Upper lobe of left lung (tissue), 6 donors: ENCODE data around the gene PPP2R2D. TPM values are rescaled to one million over a fixed set of nuclear protein-coding genes. Genes with fewer than 3 reads are reported as not detected.
"Not testable (repeated sequence)": the region's sequence is repeated elsewhere in the genome, so short reads cannot be mapped to it uniquely, and the experiment has no call there.

ENCODE experiments used
- ATAC-seq, 2 donors: fragments of 200-7000 bp; cut with Tn5 transposase; one replicate each; pipeline ENCODE4 v1.9.1; 2022; ENCODE audit warnings: mild to moderate bottlenecking in 2 of 2, moderate library complexity in 2 of 2; ENCODE audit not compliant: low FRiP score in 2 of 2
- DNase-seq, 2 donors: peaks; one replicate each; pipeline ENCODE4 v3.0.0-alpha.2; 2019 to 2020
- H3K27ac ChIP-seq, 4 donors: fragments of 200-600 bp; sonication (generic); one replicate each; pipeline ENCODE4 v1.5.1; 2016 to 2019
- H3K27me3 ChIP-seq, 4 donors: fragments of 200-600 bp; sonication (generic); one replicate each; pipeline ENCODE4 v1.5.1; 2017 to 2019
- H3K36me3 ChIP-seq, 4 donors: fragments of 200-600 bp; sonication (generic); one replicate each; pipeline ENCODE4 v1.5.1; 2016 to 2019
- H3K4me1 ChIP-seq, 4 donors: fragments of 200-600 bp; sonication (generic); one replicate each; pipeline ENCODE4 v1.5.1; 2018 to 2019
- H3K4me3 ChIP-seq, 4 donors: fragments of 200-600 bp; sonication (generic); one replicate each; pipeline ENCODE4 v1.5.1; 2017 to 2019; ENCODE audit warnings: mild to moderate bottlenecking in 2 of 4, moderate library complexity in 1 of 4
- H3K9me3 ChIP-seq, 4 donors: fragments of 200-600 bp; sonication (generic); one replicate each; pipeline ENCODE4 v1.5.1; 2018 to 2019
- EP300 ChIP-seq, 4 donors: sonication (generic); formaldehyde crosslinking; IDR thresholded peaks; one replicate each; pipeline ENCODE4 v1.5.1; 2017; ENCODE audit warnings: antibody characterized with exemption in 4 of 4, control low read depth in 2 of 4
- POLR2A ChIP-seq, 4 donors: fragments of 450-650 bp; IDR thresholded peaks; one replicate each; pipeline ENCODE4 v1.5.1; 2016 to 2017; ENCODE audit warnings: antibody characterized with exemption in 4 of 4, mild to moderate bottlenecking in 2 of 4
- POLR2AphosphoS5 ChIP-seq, 2 donors: sonication (generic); formaldehyde crosslinking; IDR thresholded peaks; one replicate each; pipeline ENCODE4 v1.5.1; 2017; ENCODE audit warnings: antibody characterized with exemption in 2 of 2
- WGBS, 2 donors: methylation state at CpG; one replicate each; pipeline ENCODE4 v1.1.5; 2017 to 2018; 5-methylcytosine and 5-hydroxymethylcytosine counted together
- total RNA-seq, 6 donors: library from RNA; depleted of rRNA in 4 of 6; stranded (reverse); fragments of >200 nt in 4 of 6; gene quantifications; one replicate each; pipeline versions ENCODE4 v1.1.0 to v1.2.1, GENCODE V29; 2016 to 2021
- TF ChIP-seq, protein P1 (sequence below), 6 experiments: fragments of 450-650 bp in 4 of 6; fragments of 200-600 bp in 2 of 6; sonication (generic) in 2 of 6; IDR thresholded peaks; one replicate each; pipeline ENCODE4 v1.5.1; 2016 to 2019; ENCODE audit warnings: antibody characterized with exemption in 6 of 6
- donor health status: DM: no; HTN: no; CAD: no; lungs with moderate emphysema.
- donor health status: DM: no; HTN: yes; CAD: no; lungs with severe emphysema.

PPP2R2D gene
- total RNA-seq, 6 donors from 2014 or later = 20.5 to 60.8 (median 28.7) TPM

DNA sequence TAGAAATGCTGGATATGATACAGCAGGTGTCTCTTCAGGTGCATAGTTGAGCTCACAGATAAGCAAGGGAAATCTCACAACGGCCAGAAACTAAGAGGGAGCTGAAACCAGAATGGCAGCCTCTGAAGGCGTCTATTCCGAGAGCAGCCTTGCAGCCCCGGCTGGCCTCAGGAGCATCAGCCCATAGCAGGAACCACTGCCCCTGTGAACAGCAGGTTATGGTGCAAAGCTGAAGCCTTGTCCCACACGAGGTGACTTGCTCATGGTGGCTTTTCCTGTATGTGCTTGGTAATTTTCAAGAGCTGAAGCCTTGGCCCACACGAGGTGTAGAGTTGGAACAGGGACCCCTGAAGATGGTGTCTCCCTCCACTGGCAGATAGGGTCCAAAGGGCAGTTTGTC lies 47.7 kb downstream of the PPP2R2D start:
- Histone ChIP-seq H3K4me3 (no peak overlapping the region), H3K27ac (no peak overlapping the region), H3K9me3 (no peaks in the 10 kb centered on the region), H3K4me1 (no peaks in the 10 kb centered on the region), H3K27me3 (no peaks in the 10 kb centered on the region), H3K36me3 (peaks cover 21 to 71% (median 56%) of the 10 kb centered on the region in 4 donors)
- TF ChIP-seq POLR2AphosphoS5 (IDR thresholded peaks at IDR 0.05) (no peak), POLR2A (IDR thresholded peaks at IDR 0.05) (no peak)
- WGBS, 2 donors = 93 to 97% methylated on average over 2 to 6 of the region's 6 CpGs
- DNase-seq (no peak), ATAC-seq (no peak)

DNA sequence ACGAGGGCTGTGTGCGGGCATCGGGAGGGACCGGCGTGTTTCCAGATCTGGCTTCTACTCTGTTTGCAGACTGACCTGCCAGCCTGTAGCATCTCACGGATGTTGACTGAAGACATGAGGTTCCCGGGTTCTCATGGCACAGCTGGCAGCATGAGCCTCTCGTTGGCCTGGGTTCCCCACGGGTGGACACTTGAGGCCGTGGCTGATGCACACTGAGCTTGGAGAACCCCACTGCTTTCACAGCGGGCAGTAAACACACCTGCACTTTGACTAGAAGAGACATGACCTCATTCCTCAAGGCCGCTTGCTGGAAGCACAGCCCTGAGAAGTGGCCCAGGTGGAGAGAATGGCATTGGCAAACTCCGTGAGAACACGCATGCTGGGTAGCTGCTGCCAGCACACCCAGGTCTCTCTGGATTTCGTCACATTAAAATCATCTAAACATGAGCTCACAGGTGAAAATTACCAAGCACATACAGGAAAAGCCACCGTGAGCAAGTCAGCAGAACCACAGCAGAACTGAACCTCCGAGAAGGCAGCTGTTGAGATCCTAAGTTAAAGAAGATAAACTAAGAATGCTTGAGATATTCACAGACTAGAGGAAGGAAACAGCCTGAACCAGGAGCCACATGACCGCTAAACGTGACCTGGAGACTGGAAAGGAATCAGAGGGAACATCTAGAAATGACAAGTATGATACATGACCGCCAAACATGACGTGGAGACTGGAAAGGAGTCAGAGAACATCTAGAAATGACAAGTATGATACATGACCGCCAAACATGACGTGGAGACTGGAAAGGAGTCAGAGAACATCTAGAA lies 48.4 kb downstream of the PPP2R2D start:
- no peak for TF ChIP-seq EP300 (IDR thresholded peaks at IDR 0.05)
- TF ChIP-seq, protein P1, sequence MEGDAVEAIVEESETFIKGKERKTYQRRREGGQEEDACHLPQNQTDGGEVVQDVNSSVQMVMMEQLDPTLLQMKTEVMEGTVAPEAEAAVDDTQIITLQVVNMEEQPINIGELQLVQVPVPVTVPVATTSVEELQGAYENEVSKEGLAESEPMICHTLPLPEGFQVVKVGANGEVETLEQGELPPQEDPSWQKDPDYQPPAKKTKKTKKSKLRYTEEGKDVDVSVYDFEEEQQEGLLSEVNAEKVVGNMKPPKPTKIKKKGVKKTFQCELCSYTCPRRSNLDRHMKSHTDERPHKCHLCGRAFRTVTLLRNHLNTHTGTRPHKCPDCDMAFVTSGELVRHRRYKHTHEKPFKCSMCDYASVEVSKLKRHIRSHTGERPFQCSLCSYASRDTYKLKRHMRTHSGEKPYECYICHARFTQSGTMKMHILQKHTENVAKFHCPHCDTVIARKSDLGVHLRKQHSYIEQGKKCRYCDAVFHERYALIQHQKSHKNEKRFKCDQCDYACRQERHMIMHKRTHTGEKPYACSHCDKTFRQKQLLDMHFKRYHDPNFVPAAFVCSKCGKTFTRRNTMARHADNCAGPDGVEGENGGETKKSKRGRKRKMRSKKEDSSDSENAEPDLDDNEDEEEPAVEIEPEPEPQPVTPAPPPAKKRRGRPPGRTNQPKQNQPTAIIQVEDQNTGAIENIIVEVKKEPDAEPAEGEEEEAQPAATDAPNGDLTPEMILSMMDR (IDR thresholded peaks at IDR 0.05) = no peak
- TF ChIP-seq POLR2A (IDR thresholded peaks at IDR 0.05) = no peak
- no peak for TF ChIP-seq POLR2AphosphoS5 (IDR thresholded peaks at IDR 0.05)
- Histone ChIP-seq H3K27ac (no peak overlapping the region), H3K4me1 (no peaks in the 10 kb centered on the region), H3K27me3 (no peaks in the 10 kb centered on the region), H3K4me3 (no peak overlapping the region), H3K9me3 (no peaks in the 10 kb centered on the region), H3K36me3 (peaks cover 21 to 77% (median 61%) of the 10 kb centered on the region in 4 donors)
- 97 to 98% methylated on average over 15 to 21 of the region's 23 CpGs for WGBS, 2 donors
- DNase-seq (no peak), ATAC-seq (no peak)

DNA sequence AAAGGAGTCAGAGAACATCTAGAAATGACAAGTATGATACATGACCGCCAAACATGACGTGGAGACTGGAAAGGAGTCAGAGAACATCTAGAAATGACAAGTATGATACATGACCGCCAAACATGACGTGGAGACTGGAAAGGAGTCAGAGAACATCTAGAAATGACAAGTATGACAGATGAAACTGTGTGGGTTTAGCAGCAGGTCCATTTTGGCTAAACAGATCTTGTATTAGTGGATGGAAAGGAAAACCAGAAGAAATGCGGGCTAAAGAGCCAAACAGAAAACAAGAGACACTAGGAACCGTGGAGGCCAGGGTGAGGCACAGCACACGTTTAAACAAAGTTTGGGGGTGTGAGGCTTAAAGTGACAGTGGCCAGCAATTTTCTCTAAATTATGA lies 49.1 kb downstream of the PPP2R2D start:
- ATAC-seq, H3K9me3 ChIP-seq, H3K4me3 ChIP-seq, DNase-seq, H3K27ac ChIP-seq, H3K4me1 ChIP-seq, H3K27me3 ChIP-seq: not testable (repeated sequence)
- H3K36me3 ChIP-seq = peaks cover 21 to 79% (median 65%) of the 10 kb centered on the region in 4 donors
- WGBS, 2 donors = 85 to 88% methylated on average over 5 of the region's 7 CpGs

DNA sequence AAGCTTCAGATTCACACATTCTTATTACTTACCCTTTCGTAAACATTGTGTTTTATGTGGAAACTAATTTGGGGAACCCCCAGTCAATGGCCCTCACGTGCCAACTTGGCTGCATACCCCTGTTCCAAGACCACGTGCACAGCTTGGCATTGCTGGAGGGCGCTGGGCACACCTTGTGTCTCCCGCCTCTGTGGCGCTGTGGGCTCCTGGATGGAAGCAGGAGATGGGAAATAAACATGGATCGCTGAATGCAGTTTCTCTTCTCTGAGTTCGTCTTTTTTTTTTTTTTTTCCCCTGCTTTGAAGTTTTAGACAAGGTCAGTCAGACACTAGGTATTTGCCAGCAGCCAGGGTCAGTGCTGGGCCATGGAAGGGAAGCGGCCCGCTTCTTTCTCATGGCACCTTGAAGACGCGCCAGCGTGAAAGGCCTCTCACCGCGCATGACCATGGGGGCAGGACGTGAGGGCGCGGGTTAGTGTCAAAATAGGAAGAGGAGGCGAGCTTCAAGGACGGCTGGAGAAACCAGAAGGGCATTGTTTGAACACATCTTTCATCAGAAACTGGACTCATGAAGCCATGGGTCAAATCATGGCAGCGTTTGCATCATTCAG lies 53.7 kb downstream of the PPP2R2D start:
- 91 to 92% methylated on average over 21 of the region's 21 CpGs for WGBS, 2 donors
- DNase-seq = no peak
- ATAC-seq = no peak
- Histone ChIP-seq H3K36me3 (peaks cover 13 to 73% (median 54%) of the 10 kb centered on the region in 4 donors), H3K27ac (no peak overlapping the region), H3K9me3 (no peaks in the 10 kb centered on the region), H3K27me3 (no peaks in the 10 kb centered on the region), H3K4me1 (no peaks in the 10 kb centered on the region), H3K4me3 (no peak overlapping the region)
- no peak for TF ChIP-seq POLR2AphosphoS5 (IDR thresholded peaks at IDR 0.05)
- TF ChIP-seq, protein P1 (IDR thresholded peaks at IDR 0.05) = no peak
- no peak for TF ChIP-seq EP300 (IDR thresholded peaks at IDR 0.05)
- no peak for TF ChIP-seq POLR2A (IDR thresholded peaks at IDR 0.05)

DNA sequence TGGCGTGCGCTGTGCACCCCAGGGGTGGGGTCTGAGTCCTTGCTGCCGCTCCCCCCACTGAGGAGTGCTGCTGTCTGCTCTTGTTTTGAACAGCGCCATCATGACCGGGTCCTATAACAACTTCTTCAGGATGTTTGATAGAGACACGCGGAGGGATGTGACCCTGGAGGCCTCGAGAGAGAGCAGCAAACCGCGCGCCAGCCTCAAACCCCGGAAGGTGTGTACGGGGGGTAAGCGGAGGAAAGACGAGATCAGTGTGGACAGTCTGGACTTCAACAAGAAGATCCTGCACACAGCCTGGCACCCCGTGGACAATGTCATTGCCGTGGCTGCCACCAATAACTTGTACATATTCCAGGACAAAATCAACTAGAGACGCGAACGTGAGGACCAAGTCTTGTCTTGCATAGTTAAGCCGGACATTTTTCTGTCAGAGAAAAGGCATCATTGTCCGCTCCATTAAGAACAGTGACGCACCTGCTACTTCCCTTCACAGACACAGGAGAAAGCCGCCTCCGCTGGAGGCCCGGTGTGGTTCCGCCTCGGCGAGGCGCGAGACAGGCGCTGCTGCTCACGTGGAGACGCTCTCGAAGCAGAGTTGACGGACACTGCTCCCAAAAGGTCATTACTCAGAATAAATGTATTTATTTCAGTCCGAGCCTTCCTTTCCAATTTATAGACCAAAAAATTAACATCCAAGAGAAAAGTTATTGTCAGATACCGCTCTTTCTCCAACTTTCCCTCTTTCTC lies 55.0 kb downstream of the PPP2R2D start:
- WGBS, 2 donors = 95 to 97% methylated on average over 38 of the region's 38 CpGs
- DNase-seq (peak in 1 of 2 donors; percentile 37), ATAC-seq (no peak)
- Histone ChIP-seq H3K4me1 (no peaks in the 10 kb centered on the region), H3K27ac (no peak overlapping the region), H3K27me3 (no peaks in the 10 kb centered on the region), H3K9me3 (no peaks in the 10 kb centered on the region), H3K36me3 (peaks cover 13 to 74% (median 51%) of the 10 kb centered on the region in 4 donors), H3K4me3 (no peak overlapping the region)
- TF ChIP-seq, protein P1 (IDR thresholded peaks at IDR 0.05) = no peak
- TF ChIP-seq POLR2A (IDR thresholded peaks at IDR 0.05) (no peak), EP300 (IDR thresholded peaks at IDR 0.05) (no peak), POLR2AphosphoS5 (IDR thresholded peaks at IDR 0.05) (no peak)
